ENCODE measurements around the gene DCAF11.
"Not testable (repeated sequence)": the region's sequence is repeated elsewhere in the genome, so short reads cannot be mapped to it uniquely, and the experiment has no call there.

The DCAF11 gene

DNA sequence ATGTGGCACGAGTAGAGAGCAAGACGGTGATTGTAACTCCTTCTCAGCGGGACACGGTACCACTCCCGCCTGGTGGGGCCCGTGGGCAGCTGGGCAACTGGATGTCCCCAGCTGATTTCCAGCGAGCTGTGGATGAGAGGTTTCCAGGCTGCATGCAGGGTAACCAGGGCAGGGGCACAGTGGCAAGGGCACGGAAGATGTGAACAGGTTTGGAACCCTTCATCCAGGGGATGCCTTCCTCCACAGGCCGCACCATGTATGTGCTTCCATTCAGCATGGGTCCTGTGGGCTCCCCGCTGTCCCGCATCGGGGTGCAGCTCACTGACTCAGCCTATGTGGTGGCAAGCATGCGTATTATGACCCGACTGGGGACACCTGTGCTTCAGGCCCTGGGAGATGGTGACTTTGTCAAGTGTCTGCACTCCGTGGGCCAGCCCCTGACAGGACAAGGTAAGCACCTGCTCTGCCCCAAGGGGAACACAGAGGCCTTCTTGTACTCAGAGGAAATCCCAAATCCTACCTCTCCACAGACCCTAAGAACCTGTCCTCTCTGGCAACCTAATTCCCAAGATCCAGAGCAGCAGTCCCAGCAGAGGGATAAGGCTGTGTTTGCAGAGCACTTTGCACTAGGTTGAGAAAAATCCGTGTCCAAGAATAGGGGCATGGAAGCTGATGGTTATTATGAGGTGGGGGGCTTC lies 16.2 kb upstream of the DCAF11 start:
- DNase-seq, result no peak

DNA sequence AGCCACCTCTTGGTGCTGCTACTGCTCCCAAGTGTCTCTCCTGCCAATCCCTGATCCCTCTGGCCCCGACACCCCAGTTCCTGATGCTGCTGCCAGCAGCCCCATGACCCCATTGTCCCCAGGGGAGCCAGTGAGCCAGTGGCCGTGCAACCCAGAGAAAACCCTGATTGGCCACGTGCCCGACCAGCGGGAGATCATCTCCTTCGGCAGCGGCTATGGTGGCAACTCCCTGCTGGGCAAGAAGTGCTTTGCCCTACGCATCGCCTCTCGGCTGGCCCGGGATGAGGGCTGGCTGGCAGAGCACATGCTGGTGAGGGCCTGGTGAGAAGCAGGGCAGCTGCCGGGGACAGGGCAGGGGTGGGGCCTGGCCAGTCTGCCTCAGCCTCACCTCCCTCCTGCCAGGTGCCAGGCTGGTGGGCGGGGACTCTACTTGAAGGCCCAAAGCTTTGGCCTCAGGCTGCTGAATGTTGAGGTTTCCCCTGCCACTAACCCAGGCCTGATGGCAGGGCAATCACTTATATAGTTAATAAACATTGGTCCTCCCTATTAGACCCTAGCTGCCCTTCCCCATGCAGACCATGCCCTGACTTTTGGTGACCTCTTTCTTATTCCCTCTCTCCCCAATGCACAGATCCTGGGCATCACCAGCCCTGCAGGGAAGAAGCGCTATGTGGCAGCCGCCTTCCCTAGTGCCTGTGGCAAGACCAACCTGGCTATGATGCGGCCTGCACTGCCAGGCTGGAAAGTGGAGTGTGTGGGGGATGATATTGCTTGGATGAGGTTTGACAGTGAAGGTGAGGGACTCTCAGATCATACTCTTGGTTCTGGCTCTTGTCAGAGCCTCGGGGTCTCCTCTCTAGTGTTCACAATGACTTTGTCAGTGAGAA lies 15.4 kb upstream of the DCAF11 start:
- no peak for DNase-seq

DNA sequence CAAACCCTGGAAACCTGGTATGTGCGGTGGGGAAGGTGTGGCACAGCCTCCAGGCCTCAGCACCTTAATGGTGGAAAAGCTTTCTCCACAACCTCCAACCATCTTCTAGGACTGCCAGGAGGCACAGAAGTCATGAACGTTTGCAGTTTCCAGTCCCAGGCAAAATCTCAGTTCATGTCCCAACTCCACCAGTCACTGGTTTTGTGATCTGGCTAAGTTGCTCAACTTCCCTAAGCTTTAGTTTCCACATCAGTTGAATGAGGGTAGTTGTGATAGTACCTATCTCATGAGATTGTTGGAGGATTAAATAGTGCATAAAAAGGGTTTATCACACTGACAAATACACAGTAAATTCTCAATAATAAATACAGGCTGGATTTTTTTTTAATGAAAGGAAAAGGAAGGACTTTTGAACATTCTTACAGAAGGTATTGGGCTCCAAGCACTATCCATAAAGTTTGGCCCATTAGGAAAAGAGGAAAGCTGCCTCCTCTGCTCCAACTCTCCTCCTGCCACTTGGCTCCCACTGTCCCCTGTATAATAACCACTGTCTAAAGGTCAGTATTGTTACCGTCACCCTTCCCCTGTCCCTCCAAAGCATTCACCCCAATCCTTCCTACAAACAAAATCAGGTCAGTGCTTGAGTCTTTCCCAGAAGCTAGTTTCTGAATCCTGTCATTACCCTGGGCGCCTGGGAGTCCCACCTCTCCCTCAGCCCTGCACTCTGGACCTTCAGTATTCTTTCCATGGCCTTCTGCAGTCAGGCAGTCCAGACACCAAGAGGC lies 14.2 kb upstream of the DCAF11 start:
- no peak for DNase-seq

DNA sequence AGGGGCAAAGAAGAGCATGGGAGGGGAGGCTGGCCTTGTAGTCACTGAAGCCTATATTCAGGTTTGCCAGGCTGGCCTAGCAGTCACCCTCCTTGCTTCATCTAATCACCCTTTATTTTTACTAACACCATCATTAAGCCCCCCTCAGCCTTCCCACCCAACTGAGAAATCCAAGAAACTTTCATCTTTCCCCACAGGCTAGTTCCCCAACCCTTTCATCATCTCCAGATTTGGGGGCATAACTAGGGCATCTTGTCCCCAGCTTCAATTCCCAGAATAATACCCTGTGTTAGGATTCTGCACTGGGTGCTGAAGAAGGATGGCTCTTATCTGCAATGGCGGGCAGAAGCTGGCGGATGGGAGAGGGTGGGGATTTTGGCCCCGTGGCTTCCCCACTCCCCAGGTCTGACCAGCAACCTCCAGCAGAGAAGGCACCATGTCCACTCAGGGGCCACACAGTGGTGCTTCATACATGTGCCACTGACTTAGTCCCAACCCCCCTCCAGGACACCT lies 13.5 kb upstream of the DCAF11 start:
- no peak for DNase-seq

DNA sequence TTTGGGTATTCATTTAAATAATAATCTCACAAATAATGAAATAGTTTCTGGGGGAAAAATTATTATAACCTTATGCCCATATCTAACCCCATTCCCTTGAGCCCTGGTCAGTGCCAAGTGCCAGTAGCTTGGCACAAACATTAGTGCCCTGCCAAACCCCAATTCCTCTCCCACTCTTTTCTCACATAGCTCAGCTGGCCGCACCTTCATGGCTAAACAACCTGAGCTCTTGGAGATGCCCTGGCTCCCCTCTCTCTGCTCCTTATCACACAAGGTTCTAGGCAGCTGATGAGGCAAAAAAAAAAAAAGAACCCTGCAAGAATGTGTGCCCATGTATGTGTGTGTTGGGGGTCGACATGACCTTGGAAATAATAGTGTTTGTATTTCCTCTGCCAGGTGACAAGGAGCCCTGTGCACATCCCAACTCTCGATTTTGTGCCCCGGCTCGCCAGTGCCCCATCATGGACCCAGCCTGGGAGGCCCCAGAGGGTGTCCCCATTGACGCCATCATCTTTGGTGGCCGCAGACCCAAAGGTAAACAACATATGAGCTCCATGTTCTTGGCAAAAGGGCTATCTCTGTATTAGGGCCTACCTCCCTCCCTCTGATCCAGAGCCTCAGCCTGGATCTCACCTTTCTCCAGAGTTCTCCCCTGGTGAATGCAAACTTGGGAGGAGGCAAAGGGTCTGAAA lies 12.1 kb upstream of the DCAF11 start:
- DNase-seq, result no peak

DNA sequence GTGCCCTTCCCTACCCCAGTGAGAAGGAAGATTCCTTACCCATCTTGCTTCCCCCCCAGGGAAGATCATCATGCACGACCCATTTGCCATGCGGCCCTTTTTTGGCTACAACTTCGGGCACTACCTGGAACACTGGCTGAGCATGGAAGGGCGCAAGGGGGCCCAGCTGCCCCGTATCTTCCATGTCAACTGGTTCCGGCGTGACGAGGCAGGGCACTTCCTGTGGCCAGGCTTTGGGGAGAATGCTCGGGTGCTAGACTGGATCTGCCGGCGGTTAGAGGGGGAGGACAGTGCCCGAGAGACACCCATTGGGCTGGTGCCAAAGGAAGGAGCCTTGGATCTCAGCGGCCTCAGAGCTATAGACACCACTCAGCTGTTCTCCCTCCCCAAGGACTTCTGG lies 11.1 kb upstream of the DCAF11 start:
- DNase-seq, result no peak

DNA sequence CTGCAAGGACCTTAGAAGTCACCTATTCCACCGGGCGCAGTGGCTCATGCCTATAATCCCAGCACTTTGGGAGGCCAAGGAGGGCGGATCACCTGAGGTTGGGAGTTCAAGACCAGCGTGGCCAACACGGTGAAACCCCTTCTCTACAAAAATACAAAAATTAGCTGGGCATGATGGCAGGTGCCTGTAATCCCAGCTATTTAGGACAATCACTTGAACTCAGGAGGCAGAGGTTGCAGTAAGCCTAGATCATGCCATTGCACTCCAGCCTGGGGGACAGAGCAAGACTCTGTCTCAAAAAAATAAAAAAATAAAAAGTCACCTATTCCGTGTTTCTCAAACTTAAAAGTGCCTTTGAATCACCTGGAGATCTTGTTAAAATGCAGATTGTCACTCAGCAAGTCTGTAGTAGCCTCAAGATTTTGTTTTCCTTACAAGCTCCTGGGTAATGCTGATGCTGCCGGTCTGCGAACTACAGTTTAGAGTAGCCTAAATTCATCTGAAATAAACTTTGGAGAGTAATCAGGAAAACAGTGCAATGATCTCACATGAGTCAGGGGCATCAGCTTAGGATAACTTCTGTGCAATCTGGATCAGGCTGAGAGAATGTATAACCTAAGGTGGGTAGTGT lies 8.9 kb upstream of the DCAF11 start:
- not testable (repeated sequence) for DNase-seq

DNA sequence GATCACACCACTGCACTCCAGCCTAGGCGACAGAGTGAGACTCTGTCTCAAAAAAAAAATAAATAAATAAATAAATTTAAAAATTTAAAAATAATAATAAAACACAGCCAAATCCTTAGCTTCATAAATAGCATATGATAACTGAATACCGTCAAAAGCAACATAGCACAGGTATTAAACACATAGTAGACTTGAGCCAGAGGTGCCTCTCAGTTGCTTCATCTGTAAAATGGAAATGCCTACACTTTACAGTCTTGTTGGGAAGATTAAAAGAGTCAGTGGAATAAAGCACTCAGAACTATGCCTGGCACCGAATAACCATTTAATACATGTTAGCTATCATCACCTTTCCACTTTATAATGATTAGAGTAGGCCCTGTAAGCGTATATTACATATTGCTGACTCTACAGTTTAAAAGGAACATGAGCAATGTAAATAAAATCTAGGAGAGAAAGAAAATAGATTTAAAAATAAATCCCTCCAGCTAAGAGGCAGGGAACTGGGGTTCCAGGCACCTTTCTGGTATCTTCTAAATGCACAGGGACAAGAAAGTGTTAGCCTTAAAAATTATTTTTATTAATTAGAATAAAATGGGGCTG lies 7.8 kb upstream of the DCAF11 start:
- no peak for DNase-seq

DNA sequence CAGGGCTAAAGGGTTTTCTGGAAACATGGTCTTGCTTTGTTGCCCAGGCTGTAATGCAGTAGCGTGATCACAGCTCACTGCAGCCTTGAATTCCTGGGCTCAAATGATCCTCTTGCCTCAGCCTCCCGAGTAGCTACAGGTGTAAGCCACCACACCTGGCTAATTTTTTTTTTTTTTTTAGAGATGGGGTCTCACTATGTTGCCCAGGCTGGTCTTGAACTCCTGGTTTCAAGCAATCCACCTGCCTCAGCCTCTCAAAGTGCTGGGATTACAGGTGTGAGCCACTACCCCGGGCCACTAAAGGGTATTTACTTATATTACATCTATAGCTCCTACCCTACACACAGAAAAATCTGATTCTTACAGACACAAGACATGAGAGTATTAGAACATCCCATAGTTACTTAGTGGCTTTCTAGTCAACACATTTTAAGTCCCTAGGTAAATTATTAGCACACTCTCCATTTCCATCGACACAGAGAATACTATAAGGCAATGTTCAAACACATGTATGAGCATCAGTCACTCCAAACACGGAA lies 6.2 kb upstream of the DCAF11 start:
- DNase-seq, result no peak

DNA sequence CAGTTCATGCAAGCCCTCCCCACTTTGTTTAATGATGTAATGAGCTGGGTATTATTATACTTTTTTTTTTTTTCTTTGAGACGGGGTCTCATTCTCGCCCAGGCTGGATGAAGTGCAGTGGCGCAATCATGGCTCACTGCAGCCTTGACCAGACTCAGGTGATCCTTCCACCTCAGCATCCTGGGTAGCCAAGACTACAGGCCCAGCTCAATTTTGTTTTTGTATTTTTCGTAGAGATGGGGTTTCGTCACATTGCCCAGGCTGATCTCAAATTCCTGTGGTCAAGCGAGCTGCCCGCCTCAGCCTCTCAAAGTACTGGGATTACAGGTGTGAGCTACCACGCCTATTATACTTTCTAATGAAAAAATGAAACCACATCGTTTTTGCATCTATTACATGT lies 4.5 kb upstream of the DCAF11 start:
- no peak for DNase-seq

DNA sequence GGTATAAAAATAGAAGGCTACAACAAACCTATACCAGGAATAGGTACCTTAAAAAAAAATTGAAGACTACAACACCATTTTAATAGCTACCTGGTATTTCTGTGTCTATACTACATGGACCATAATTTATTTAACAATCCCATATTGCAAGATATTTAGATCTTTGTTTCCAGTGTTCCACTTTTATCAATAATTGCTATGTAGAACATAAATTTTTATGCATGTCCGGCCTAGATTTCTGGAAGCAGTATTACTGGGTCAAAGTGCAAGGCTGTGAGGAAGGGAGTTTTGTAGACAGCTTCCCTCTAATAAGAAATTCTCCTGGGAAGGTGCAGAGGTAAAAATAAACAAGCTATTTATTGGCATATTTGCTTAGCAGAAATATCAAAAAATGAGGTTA lies 4.1 kb upstream of the DCAF11 start:
- no peak for DNase-seq

DNA sequence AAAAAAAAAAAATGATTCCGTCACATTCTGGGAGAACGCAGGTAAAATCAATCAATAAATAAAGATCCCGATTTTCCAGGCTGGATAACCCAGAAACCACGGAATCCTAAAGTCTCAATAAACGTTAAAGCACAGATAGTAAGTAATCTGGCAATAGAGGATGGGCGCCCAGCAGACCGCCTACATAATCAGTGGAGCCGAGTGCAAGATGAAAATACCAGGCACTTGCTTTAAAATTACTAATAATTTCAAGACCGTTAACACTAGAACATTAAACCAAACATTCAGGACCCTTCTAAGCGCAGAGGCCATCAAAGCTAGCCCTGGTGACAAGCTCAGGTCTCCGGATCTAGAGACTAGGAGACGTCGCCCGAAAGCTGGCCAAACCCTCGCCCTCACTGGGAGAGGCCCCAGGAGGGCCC lies 1.2 kb upstream of the DCAF11 start:
- no peak for DNase-seq

DNA sequence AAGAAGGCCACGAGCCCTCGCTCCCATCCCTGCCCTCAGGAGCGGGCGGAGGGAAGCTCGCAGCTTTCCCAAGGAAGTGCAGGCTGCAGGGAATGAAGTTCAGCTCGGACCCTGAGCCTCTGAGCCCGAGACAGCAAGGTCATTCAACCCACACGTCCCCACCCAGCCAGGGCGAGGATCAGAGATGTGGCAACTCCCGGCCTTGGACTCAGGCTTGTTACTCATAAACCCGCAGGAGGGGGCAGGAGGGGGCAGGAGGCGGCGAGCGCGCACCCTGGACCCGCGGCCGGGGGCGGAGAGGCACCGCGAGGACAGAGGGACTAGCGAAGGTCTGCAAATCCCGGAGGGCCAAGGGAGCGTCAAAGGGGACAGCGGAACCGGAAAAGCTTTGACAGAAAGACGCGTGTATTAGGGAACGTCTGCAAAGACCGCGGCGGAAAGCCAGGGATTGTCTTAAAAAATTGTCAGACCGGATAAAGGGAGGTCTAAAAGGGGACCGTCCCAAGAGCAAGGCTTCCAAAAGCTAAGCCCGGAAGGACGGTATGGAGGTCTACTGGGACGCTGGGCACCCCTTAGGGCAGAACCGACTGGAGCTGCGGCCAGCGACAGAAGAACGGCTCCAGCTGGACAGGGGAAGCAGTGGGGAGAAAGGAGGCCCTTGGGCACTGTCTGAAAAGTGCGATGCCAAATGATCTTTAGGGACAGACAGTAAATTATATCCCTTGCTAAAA lies 611 bp upstream of the DCAF11 start:
- DNase-seq, result peak; percentile 87

DNA sequence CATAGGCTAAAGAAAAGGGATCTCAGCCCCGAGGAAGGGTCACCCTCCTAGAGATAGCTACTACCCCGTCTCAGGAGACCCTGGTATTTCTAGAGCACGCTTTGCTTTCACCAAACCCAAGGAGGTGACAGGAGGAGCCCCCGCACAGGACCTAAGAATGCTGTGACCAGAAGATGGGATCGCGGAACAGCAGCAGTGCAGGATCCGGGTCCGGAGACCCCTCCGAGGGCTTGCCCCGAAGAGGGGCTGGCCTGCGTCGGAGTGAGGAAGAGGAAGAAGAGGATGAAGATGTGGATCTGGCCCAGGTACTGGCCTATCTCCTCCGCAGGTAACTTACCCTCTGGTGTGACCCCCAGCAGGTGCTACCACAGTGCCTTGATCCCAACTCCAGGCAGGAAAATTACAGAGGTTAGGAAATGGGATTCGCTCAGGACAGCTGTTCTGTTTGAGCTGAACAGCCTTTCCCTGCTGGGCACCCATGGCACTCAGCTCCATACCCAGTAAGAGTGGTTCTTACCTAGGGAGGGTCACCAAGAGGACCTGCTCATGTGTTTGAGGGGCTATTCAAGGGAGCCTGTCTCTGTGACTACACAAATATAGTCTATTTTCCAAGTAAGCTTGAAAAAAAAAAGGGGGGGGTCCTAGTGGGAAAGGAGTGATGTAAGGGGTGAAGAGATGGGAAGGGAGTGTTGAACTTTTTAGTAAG lies 998 bp downstream of the DCAF11 start:
- DNase-seq, result no peak

DNA sequence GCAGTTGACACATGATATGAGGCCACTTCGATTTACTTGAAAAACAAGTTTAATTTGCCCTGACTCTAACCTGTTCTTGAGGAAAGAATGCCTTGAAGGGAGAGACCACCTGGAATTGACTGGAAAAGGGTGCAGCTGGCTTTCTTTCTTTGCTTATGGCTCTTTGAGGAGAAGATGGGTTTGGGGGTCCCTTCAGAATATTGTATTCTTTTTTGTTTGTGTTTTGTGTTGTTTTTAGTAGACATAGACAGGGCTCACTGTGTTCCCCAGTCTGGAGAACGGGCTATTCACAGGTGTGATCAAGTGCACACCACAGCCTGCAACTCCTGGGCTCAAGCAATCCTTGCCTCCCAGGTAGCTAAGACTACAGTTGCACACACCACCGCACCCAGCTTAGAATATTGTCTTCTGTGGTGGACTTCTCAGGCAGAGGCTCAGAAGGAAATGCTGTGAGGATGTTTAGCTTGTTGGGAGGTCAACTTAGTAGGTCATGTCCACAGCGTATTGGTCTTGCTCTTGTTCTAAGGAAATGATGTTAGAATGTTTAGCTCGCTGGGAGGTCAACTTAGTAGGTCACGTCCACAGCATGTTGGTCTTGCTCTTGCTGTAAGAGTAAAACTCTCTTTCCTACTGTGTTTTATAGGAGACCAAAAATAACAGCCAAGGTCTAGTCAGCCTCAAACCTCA lies 1.7 kb downstream of the DCAF11 start:
- DNase-seq, result no peak

DNA sequence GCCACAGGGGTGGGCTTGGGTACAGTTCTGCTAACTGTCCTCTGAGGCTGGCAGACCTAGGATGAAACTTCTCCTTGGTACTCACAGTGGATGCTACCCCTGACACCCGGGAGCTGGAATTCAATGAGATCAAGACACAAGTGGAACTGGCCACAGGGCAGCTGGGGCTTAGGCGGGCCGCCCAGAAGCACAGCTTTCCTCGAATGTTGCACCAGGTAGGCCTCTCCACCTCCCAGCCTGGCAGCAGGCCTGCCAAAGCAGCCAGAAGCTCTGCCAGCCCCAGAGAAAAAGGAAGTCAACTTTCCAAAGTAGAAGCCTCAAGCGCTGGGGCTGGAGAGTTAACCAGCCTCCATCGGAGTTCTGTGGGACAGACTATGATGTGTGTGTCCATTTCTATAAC lies 2.6 kb downstream of the DCAF11 start:
- DNase-seq, result no peak

DNA sequence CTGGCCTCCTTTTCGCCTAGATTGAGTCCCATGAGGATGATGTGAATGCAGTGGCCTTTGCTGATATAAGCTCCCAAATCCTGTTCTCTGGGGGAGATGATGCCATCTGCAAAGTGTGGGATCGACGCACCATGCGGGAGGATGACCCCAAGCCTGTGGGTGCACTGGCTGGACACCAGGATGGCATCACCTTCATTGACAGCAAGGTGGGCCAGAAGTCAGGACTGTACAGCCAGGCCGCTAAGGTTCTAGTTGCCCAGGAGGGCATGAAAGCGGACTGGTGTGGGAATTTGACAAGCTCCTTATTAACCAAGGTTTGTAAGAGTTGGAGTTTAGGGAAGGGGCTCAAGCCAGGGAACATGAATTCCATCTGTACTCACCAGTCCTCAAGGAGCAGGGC lies 5.1 kb downstream of the DCAF11 start:
- DNase-seq, result no peak

DNA sequence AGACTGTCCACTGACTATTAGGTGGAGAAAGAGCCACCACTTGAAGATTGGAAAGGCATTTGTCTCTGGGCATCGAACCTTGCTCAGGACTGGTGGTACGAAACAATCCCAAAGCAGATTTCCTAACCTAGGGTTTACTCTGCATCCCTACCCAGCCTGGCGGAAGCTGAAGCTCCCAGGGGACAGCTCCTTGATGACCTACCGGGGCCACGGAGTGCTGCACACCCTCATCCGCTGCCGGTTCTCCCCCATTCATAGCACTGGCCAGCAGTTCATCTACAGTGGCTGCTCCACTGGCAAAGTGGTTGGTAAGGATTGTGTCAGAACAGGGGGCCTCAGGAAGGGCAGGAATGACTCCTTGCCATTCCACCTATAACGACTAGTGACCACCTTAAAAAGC lies 6.6 kb downstream of the DCAF11 start:
- no peak for DNase-seq

DNA sequence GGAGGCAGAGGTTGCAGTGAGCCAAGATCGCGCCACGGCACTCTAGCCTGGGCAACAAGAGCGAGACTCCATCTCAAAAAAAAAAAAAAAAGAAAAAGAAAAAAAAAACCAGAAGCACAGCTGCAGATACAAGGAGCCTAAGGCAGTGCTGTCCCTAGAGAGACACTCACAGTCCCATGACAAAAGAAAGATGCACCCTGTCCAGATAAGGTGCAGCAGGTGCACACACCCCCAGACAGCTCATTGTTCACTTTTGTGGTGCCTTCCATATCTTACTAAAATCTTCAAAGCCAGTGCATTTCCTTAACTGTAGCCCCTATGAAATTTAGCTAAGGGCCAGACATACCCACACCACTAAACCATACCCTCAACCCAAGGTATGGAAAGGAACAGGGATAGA lies 7.8 kb downstream of the DCAF11 start:
- no peak for DNase-seq

DNA sequence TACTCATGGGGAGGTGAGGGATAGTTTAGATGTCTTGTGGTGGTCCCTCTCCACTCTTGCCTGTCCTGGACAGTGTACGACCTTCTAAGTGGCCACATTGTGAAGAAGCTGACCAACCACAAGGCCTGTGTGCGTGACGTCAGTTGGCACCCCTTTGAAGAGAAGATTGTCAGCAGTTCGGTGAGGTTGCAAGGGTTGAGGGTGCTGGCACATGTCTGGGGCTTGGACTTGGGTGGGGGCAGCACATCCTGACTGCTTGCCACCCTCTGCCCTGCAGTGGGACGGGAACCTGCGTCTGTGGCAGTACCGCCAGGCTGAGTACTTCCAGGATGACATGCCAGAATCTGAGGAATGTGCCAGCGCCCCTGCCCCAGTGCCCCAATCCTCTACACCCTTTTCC lies 8.3 kb downstream of the DCAF11 start:
- no peak for DNase-seq

Data from stimulated activated CD8-positive, alpha-beta memory T cell treated with anti-CD3 and anti-CD28 coated beads, Interleukin-4, amount 100 ng/mL, for 48 hours (primary cell).